GM18517 (cell line): Measurements from ENCODE around the gene DRC3.

Experiments used
- ATAC-seq: cut with Tn5 transposase; IDR thresholded peaks from one replicate; pipeline ENCODE4 v1.9.1; 2021; ENCODE audit warnings: mild to moderate bottlenecking, moderate library complexity; ENCODE audit not compliant: unreplicated experiment

Gene DRC3

DNA sequence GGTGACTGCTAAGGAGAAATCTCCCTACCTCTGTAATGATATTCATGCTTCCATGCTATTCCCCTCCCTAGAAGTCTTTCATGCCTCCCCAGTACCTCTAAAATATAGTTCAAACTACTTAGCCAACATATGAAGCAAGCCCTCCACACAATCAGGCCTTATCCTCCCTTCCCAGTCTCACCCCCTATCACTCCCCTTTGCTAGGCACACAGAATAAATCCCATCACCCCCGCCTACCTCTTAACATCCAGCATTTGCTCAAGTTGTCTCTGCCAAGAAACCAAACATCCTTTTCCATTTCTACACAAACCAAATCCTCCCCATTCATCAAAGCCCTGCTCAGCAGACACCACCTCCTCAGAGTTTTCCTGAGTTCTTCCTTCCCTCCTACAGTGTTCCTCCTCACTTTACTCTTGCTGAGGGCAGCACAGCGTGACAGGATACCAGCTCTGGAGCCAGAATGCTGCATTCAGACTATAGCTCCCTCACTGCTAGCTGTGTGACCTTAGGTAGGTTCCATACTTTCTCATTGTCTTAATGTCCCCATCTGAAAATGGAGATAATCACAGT is 7.4 kb upstream of the DRC3 start:
- no peak for ATAC-seq

DNA sequence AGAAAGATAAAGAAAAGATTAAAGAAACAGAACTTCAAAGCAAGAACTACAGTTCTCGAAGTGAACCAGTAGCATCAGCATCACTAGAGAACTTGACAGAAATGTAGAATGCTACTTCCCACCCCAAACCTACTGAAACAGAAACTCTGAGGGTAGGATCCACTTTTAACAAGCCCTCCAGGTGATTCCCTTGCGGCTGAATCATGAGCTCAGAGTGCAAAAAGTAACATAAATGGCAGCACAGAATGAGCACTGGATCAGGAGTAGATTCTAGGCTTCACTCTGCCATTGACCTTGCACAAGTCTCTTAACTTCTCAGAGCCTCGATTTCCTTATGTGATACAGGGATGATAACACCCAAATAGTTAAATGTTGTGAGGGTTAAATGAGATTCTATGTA is 6.3 kb upstream of the DRC3 start:
- no peak for ATAC-seq

DNA sequence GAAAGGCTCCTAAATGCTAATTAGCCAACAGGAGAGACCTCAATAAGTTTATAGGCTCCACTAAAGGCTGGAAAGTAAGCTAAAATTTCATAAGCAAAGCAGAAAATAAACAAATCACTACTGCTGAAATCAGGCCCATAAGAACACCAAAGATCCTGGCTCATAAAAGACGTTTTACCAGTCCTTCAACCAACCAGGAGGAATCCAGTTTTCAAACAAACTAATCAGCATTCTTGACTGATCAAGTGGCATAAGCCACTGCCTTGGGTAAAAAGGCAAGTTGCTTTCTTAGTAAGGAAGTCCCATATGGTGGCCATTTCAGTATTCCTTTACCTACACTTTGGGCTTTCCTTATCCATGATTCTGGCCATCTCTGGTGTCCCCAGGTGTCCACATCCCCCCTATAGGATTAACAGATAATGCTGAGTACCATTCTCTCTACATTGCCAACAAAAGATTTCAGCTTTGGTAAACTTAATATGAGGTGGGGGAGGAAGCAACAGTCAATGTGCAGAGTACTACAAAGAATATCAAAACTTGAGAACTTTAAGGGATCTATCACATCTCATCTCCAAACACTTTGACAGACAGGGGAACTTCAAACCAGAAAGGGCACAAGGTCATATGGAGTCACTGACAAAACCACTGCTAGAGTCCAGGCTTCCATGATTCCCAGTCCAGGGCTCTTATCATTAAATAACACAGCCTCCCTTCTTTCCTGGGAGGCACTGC is 1.8 kb upstream of the DRC3 start:
- no peak for ATAC-seq

DNA sequence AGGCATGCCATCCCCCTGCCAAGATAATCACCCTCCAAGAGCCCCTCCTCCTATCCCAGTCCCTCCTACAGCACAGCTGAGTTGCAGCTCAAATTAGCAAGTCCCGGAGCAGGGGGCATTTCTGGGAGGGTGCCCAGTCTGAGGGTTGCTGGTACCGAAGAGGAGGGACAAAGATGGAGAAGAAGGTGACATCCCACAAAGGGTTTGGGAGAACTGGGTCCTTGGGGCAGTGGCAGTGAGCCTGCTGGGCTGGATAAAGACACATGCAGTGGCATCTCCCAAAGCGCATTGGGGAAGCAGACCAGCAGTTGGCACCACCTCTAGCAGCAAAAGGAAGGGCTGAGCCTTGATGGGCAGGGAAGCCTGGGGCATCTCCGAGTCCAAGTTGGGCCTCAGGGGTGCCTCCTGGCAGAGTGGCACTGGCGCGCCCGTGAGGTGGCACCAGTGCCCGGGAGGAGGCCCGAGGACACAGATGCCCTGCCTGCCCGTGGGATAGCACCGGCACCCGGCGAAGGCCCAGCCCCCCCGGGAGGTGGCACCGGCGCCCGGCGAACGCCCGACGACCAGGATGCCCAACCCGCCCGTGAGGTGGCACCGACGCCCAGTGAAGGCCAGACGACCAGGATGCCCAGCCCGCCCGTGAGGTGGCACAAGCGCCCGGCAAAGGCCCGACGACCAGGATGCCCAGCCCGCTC is 1.1 kb upstream of the DRC3 start:
- ATAC-seq: no peak

DNA sequence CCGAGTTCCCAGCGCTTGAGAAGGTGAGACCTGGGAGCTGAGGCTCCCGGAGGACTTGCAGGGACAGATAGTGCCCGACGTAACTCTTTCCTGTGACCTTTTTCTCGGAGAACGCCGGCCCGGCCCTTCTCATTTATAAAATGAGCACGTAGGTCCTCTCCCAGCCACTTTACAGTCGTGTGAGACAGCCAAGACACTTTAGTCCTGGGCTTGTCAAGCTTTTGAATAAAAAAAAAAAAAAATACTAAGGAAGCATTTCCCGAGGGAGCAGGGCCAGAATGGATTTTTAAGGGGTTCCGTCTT is 241 bp downstream of the DRC3 start:
- no peak for ATAC-seq

DNA sequence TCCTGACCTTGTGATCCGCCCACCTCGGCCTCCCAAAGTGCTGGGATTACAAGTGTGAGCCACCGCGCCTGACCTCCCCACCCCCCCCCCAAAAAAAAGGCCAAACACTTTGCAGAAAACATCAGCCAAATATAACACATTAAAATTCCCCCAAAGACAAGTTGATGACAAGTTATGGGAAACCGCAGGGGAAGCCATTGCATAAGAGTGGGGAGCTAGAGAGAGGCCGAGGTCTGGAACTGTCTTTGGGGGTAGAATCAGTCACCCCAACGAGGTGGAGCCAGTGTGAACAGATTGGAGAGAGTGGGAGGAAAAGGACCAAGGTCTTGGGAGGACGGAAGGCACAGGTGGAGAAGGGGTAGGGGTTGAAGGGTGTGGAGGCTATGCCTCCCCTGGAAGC is 2.8 kb downstream of the DRC3 start:
- ATAC-seq: no peak

DNA sequence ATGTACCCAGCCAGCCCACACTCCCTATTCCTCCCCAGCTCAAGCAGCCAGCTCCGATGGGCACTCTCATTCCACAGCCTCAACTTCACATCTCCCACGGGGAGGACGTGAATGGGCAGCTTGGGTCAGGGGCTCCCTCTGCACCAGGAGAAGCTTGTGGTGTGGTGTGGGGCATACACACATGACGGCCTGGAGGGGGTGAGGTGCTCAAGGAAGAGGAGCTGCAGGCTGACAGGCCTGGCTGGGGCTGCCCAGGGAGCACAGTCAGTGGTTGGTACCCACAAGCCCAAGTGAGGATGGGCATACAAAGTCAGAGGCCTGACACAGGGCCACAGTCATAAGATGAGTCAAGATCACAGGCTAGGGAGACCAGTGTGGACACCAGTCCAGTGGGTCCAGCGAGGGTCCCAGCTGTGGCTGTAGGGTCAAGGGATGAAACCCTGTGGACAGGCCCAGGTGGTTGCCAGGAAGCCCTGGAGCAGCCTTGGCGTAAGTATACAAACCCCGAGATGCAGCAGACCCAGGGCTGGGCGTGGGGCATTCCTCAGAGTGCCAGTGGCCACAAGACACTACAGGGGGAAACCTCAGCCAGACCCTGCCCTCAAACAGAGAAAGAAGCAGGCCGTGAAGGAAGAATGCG is 4.4 kb downstream of the DRC3 start:
- ATAC-seq: no peak

DNA sequence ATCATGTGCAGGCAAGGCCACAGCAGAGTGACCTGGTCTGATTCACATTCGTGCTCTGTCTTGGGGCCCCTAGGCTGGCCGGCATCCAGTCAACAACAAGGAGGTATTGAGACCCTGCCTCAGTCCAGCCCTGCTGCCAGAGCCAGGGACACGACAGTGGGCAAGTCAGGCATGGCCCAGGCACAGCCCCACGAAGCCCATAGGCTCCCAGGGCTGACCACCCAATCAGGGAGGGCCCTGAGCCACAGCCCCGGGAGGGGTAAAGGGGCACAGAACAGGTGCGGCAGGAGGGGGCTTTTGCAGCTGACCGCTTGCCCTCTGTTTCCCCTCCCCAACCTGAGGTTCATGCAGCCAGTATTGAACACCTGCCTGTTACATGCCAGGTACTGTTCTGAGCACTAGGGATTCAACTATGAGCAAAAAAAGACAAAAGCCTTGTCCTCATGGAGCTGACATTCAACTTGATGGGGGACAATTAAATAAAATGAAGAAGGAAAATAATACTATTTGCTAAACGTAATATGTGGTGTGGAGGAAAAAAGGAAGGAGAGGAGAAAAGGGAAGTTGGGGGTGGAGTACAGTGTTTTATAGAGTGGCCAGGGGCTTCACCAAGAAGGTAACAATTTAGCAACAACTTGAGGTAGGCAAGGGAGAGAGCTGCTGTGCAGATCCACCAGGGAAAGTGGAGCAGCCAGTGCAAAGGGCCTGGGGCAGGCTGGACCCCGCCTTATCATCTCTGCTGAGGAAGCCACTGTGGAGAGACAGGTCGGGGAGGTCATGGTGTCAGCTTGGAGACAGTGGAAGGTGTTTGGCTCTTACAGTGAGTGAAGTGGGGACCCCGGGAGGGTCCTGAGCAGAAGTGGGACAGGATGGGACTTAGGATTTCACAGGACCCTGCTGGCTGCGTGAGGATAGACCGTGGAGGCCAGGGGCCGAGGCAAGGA is 6.1 kb downstream of the DRC3 start:
- no peak for ATAC-seq

DNA sequence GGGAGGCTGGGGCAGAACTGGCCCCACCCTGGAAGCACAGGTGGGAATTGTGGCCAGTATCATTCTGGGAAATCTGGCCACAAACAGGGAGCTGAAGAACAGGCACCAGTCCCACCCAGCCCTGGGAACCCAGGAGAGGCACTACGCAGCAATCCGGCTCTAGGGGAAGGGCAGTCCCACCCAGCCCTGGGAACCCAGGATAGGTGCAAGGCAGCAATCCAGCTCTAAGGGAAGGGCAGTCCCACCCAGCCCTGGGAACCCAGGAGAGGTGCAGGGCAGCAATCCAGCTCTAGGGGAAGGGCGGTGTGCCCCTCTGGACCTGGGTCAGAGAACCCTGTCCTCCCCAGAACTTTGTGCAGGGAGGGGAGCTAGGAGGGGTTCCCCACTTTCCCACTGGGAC is 7.1 kb downstream of the DRC3 start:
- ATAC-seq: no peak

DNA sequence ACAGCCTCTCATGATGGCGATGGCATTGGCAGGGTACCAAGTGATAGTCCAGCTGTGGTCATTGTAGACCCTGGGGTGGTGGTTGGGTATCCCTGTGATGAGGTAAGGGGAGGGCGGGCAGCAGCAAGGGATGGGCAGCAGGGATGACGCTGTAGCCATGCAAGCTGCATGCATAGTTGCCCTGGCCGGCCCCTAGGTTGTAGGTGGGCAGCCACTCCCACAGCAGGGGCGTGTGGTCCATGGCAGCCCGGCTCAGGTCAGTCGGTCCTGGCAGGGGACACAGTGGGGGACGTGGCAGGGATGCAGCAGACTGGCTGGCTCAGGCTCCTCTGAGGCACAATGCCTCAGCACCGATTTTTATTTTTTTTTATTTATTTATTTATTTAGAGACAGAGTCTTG is 8.7 kb downstream of the DRC3 start:
- ATAC-seq: no peak

DNA sequence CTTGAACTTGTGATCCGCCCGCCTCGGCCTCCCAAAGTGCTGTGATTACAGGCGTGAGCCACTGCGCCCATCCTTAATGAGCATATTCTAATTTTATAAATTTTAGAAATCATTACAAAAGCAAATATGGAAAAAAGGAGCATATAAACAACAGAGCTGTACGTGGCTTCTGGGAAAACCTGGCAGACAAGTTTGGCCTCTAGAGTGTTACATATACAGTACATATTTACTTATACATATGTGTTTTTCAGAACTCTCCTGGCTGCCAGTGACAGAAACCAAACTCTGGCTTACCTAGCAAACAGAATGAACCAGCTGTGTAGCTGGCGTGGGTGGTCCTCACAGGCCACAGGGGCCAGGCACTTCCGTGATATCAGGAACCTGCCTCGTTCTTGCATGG is 10.1 kb downstream of the DRC3 start:
- ATAC-seq: no peak

DNA sequence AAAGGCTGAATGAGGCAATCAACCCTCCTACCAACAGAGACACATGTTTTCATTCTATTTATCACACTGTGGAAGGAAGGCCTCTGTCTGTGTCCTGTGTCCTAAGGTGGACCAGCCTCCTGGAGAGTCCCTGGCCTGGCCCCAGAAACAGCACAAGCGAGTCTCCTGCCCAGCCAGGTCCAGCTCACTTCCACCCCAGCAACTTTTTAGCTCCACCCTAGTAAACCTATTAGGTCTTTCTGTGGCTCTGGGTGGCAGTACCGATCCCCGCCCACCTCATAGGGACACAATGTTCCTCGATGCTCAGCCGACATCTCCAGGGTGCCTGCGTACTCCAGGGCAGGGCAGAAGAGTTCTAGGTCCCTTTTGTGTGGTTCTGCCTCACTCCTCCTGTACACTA is 10.7 kb downstream of the DRC3 start:
- ATAC-seq: no peak

DNA sequence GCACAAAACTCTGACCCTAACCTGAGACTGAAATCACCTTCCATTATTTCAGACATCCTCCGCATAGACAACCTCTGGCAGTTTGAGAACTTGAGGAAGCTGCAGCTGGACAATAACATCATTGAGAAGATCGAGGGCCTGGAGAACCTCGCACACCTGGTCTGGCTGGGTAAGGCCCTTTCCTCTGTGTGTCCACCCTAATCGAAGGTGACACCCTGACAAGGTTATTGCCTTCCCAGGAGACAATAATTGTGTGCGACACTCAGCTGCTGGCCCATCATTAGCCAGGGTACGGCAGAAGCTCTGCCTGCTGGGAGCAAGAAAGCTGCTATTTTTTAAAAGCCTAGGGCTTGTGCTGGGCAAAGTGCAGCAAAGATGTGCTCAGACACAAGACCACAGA is 11.1 kb downstream of the DRC3 start:
- no peak for ATAC-seq

DNA sequence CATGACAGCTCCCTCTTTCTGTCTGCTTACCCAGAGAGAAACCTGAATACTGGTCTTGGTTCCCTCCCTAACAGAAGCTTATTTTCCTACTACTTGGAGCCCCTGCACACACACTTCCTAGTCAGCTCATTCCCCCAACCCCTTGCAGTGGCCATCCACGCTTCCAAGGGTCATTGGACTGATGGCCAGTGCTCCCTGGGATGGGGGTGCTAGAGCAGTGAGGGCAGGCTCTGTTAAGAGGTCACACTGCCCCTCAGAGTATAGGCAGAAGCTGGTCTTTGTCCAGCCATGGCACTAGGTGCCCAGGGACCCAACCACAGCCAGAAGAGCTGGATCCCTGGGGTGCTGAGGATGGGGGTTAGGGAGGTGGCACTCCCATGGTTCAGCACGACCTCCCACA is 12.5 kb downstream of the DRC3 start:
- ATAC-seq: no peak

DNA sequence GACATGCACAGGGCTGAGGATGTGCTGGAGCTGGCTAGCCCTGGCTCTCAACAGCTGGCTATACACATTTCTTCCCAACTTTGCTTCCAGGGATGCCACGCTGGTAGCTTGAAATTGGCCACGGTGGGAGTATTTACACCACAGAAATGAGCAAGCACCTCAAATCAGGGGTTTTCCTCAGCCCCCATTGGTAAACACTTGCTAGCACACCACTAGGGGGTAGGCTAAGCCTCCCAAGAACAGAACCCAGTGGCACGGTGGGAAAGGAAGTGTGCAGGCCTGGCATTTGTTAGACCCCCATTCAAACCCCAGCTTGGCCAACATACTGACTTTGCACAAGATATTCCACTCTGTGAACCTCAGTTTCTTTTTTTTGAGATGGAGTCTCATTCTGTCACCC is 12.9 kb downstream of the DRC3 start:
- no peak for ATAC-seq

DNA sequence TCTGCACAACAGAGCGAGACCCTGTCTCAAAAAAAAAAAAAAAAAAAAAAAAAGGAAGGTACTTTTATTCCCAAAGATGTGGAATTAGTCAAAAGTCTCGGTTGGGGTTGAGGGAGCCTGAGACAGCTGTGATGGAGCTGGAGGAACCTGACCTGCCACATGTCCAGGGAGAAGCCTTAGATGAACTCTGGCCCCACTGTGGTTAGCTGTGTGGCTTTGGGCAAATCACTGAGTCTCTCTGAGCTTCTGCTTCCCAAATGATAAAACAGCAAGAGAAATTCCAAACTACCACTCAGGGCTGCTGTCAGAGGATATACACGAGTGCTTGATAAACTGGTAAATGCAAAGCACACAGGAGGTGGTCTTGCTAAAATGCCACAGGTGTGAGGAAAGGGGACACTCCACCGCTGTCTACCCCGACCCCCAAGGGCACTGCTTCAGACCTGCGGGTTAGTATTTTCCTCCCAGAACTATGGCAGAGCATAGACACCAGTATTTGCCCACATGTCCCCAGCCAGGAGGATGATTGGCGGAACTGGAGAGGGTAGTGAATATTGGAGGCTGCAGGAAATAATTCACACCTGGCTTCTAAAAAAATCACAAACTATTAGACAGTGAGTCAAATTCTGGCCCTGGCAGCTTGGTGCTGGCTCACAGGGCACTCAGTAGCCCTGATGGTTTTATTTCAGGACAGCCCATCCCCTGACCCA is 14.7 kb downstream of the DRC3 start:
- ATAC-seq: no peak

DNA sequence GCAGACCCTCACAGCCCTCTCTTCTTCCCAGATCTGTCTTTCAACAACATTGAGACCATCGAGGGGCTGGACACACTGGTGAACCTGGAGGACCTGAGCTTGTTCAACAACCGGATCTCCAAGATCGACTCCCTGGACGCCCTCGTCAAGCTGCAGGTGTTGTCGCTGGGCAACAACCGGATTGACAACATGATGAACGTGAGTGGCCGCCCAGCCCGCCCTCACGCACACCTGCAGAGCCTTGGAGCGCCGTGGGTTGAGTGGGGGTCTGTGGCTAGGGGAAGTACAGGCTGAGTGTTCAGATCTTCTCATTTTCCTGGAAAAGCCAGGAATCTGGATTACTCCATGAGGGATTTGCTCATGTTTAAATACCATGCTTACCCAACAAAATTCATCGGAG is 15.2 kb downstream of the DRC3 start:
- no peak for ATAC-seq

DNA sequence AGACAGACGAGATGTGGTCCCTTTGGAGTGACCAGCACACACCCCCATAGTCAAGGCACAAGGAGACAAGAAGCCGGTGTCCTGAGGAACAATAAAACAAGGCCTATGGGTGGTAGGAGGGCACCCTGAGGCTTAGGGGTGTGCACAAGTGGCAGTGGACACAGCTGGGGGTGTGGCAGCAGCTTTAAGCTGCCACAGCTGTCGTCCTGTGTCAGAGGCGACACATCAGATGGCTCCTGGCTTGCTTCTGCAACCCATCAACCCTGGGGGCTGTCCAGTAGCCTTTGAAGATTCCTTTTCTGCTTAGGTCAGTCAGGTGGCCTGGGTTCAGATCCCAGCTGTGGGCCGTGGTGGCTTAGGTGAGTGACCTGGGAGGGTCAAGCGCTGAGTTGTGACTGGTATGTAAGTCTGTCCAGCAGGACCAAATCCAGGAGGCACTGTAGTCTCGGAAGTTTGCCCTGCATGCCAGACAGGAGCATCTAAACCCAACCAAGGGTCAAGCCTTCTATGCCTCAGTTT is 15.8 kb downstream of the DRC3 start:
- no peak for ATAC-seq

DNA sequence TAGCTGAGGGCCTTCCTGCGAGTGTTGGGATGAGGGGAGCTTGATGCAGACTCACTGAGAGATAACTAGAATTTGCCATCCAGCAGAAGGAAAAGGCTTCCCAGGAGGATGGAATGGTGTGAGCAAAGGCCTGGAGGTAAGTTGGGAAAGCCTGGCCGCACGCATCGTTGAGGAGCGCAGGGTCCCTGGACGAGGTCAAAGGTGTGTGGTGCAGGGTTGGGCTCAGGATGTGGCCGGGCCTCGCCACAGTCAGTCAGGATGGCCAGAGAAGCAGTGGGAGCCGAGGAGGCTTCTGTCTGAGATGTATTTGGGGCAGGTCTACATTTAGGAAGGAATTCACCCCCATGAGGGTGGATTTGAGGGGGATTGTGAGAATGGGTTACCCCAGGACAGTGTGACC is 16.4 kb downstream of the DRC3 start:
- ATAC-seq: no peak

DNA sequence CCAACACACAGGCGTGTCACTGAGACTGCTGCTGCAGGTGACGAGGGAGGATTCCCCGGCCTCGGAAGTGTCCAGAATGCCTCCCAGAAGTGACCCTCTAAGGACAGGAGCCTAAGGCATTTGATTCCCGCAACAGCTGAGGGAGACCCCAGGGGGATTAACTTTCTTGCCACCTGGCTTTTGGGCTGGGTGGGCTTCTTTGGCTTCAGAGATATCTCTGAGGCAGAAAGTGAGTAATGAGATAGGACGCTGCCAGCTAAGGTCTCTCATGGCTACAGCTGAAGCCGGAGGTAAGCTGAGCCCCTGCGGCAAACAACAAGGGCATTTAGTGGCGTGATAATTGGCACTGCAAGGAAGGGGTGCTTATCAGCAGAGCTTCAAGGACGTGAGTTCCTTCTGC is 17.0 kb downstream of the DRC3 start:
- no peak for ATAC-seq
